Measurements from ENCODE around the gene TXNDC9.
"Not testable (repeated sequence)": the region's sequence is repeated elsewhere in the genome, so short reads cannot be mapped to it uniquely, and the experiment has no call there.

The TXNDC9 gene

DNA sequence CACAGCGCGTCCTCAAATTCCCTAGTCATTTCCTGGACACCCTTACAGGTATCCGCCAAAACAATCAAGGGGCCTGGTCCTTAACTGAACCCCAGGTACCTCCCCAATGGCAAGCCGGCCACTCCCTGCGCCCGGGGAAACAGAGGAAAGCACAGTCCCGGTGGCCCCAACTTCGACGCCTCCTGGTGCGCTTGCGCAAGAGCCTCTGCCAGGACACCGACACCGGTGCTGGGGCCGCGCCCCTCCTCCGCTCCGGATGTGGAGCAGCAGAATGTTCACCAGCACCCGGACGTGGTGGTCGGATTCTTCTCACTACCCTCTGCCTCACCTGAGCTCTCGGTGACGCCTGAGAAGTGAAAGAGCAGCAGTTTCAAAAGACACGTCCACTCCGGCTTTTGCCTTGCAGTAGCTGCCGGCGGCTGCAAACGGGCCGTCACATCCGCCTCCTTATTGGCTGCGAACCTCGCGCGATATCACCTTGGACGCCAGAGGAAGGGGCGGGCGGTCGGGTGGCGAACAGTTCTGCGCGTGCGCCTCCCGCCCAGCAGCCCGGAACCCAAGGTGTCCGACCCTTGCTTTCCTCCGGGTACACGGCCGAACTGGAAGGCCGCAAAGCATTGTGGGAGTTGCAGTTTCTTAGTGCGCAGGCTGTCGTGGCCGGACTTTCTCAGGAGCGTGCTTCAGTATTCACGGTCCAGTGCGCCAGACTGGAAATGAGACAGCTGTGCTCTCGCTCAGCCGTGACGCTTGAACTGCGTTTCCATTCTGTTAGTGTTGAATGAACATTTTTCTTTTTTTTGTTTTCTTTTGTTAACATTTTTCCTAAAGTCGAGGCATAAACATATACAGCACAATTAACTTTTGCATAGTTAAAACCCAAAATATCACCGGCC is at the start of gene TXNDC9:
Gene TXNDC9, minus strand, starts transcription at position 423 of the 893 bp plus-strand sequence. CDS start 3,123 bp downstream, outside the sequence.
- DNase-seq (ENCODE audit: low read depth): peak; percentile 97

- DNase-seq (ENCODE audit: low read depth): no peak
These were observed 46.0 kb upstream of the TXNDC9 start for GRCh38 chr2:99382143-99382542.

DNA sequence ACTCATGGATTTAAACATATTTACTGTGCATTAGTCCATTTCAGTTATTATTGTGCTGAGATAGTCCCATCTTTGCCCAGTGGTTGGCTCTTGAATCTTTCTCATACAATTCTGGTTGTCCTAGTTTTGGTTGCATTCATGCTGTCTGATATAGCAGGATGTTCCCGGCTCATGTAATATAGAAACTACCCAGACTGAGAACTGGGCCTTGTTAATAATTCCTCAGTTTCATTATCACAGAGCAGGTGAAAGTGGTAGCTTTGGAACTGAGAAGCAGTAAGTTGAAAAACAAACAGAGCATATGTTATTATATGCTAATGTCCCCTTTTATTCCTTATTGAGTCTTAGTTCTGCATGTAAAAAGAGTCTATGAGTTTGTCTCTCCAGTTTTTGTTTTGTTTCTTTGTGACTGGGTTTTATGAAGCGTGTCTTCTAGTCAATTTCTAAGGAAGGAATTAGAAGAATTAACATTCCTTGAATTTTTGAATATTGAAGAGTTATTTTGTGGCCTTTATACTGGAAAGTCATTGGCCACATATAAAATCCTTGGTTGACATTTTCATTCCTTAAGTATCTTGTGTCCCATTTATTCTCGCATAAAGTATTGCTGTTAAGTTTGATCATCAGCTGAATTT is 44.4 kb upstream of the TXNDC9 start:
- DNase-seq (ENCODE audit: low read depth): no peak

- DNase-seq (ENCODE audit: low read depth): no peak
These were observed 41.7 kb upstream of the TXNDC9 start for GRCh38 chr2:99377879-99378278.

- DNase-seq (ENCODE audit: low read depth): no peak
These were observed 40.2 kb upstream of the TXNDC9 start for GRCh38 chr2:99376254-99376864.

GRCh38 chr2:99374747-99375146 is 38.6 kb upstream of the TXNDC9 start:
- DNase-seq (ENCODE audit: low read depth): no peak

GRCh38 chr2:99373144-99373543 is 37.0 kb upstream of the TXNDC9 start:
- DNase-seq (ENCODE audit: low read depth): no peak

- DNase-seq (ENCODE audit: low read depth): not testable (repeated sequence)
These were observed 32.7 kb upstream of the TXNDC9 start for GRCh38 chr2:99368854-99369253.

- DNase-seq (ENCODE audit: low read depth): no peak
These were observed 29.5 kb upstream of the TXNDC9 start for GRCh38 chr2:99365661-99366060.

DNA sequence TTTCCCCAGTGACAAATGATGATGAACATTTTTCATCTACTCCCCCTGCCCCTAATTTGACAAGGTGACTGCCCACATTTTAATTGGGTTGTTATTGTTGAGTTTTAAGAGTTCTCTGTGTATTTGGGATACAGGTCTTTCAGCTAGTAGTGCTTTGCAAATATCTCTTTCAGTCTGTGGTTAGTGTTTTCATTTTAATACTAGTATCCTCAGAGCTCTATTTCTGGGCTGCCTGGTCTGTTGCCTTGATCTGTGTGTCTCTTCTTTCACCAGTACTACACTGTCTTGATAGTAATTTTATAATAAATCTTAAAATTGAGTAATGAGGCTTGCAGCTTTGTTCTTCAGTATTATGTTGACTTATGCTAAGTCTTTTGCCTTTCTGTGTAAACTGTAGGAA is 20.7 kb upstream of the TXNDC9 start:
- DNase-seq (ENCODE audit: low read depth): no peak

GRCh38 chr2:99354825-99355224 is 18.7 kb upstream of the TXNDC9 start:
- DNase-seq (ENCODE audit: low read depth): not testable (repeated sequence)

DNA sequence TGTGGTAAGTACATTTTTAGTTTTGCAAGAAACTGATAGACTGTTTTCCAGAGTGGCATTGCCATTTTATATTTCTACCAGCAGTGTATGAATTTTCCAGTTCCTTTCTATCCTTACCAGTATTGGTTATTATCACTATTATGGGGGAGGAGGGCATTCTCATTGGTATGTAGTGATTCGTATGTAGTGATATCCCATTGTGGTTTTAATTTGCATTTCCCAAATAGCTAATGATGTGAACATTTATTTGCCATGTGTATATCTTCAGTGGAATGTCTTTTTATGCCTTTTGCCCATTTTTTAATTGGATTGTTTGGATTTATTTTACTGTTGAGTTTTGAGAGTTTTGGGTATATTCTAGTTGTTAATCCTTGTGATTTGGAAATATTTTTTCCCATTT is 17.9 kb upstream of the TXNDC9 start:
- DNase-seq (ENCODE audit: low read depth): no peak

DNA sequence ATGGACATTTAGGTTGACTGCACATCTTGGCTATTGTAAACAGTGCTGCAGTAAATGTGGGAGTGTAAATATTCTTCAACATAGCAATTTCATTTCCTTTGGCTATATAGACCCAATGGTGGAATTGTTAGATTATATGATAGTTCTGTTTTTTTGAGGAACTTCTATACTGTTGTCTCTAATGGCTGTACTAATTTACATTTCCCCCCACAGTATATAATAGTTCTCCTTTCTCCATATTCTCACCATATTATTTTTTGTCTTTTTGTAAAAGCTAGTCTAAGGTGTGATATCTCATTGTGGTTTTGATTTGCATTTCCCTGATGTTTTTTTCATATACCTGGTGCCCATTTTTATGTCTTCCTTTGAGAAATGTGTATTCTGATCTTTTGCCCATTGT is 14.1 kb upstream of the TXNDC9 start:
- DNase-seq (ENCODE audit: low read depth): no peak

GRCh38 chr2:99348173-99348572 is 12.0 kb upstream of the TXNDC9 start:
- no peak for DNase-seq (ENCODE audit: low read depth)

GRCh38 chr2:99346218-99346617 is 10.1 kb upstream of the TXNDC9 start:
- no peak for DNase-seq (ENCODE audit: low read depth)

DNA sequence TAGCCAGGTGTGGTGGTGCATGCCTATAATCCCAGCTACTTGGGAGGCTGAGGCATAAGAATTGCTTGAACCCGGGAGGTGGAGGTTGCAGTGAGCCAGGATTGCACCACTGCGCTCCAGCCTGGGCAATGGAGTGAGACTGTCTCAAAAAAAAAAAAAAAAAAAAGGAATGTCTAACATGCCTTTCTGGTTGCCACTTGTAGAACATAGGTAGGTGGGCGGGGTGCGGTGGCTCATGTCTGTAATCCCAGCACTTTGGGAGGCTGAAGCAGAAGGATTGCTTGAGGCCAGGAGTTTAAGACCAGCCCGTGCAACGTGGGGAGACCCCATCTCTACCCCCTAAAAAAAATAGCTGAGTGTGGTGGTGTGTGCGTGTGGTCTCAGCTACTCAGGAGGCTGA is 9.3 kb upstream of the TXNDC9 start:
- not testable (repeated sequence) for DNase-seq (ENCODE audit: low read depth)

DNA sequence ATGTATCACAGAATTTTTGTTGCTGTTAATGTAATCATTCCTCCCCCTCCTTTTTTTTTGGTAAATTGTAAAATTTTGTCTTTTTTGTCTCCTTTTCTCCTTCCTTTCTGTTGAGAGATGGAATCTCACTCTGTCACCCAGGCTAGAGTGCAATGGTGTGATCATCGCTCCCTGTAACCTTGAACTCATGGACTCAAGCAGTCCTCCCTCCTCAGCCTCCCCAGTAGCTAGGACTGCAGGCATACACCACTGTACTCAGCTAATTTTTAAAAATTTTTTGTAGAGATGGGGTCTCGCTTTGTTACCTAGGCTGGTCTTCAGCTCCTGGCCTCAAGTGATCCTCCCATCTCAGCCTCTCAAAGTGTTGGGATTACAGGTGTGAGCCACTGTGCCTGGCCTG is 6.4 kb upstream of the TXNDC9 start:
- DNase-seq (ENCODE audit: low read depth): no peak

- no peak for DNase-seq (ENCODE audit: low read depth)
These were observed 4.6 kb upstream of the TXNDC9 start for GRCh38 chr2:99340669-99341236.

DNA sequence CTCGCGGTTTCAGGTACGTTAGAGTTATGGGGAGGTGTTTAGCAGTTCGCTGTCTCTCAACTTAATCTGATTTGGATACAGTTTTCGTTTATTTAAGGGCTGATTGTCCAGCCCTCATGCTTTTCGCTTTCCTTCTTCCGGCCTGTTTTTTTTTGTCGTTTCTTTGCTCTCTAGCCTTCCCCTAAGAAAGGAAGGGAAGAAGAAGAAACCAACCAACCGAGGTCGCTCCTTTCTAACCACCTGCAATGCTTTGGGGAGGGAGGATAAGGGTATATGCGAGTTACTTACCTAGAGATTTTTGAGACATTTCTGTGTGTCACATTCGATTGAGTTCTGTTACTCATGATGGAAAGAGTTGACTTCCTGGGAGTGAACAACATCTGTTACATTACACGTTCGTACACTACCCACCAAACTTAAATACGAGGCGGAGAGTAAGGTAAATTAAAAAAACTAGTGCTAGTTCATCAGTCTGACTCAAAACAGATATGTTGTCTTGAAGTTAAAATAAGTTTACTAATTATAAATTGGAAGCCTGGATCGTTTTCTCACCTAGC is 2.0 kb upstream of the TXNDC9 start:
- DNase-seq (ENCODE audit: low read depth): no peak

- peak; percentile 82 for DNase-seq (ENCODE audit: low read depth)
These were observed 1.2 kb upstream of the TXNDC9 start, which contains the start of gene EIF5B for GRCh38 chr2:99337113-99338028. EIF5B (plus strand) TSS chr2:99337389; CDS start chr2:99337555, 166 bp downstream.

DNA sequence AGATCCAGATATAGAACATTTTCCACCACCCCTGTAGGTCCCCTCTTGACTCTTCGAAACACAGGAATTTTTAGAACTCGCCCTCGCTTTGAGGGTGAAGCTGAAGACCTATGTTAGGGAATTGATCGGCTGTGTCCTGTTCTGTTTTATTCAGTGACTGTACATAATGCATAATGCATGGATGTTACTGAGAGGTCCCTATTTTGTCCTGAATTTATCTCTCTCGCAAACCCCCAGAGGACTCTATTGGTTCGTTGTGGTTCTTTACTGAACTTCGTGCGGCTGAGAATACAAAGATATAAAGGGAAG is 625 bp upstream of the TXNDC9 start:
- no peak for DNase-seq (ENCODE audit: low read depth)

Measured in CMK (cell line).